ENCODE data around the gene MAP1LC3B2. TPM values are rescaled to one million over a fixed set of nuclear protein-coding genes. Genes with fewer than 3 reads are reported as not detected.

MAP1LC3B2 gene
- total and polyA plus RNA-seq, 2 of the 8 experiments (the other 6 are each of a cell fraction or from before 2014, with no cell fraction given): 0.39 to 1.5 TPM

- Histone ChIP-seq H3K56ac (replicated peaks; ENCODE audit: insufficient read length, low read depth, low read length) (no peak overlapping the region), H3K79me2 (ENCODE audit: control insufficient read depth in 1 of 2, insufficient read depth in 2 of 2, low read length in 2 of 2) (no peaks in the 10 kb centered on the region), H2BK5ac (ENCODE audit: low read depth, low read length) (no peak overlapping the region), H3K4ac (replicated peaks; ENCODE audit: insufficient read length, low read depth, low read length) (no peak overlapping the region), H2BK120ac (replicated peaks; ENCODE audit: low read depth, low read length) (no peak overlapping the region), H3K4me1 (replicated peaks in 1 of 4; ENCODE audit: control insufficient read depth in 3 of 4, insufficient read depth in 4 of 4, low read length in 3 of 4) (peaks cover 0 to 5% (median 4%) of the 10 kb centered on the region in 4 experiments; a peak in 5 of 7 replicates), H4K20me1 (replicated peaks in 1 of 2; ENCODE audit: control insufficient read depth in 1 of 2, insufficient read depth in 2 of 2, low read length in 2 of 2) (no peaks in the 10 kb centered on the region), H4K5ac (ENCODE audit: insufficient read length, low read depth, low read length) (no peak overlapping the region), H3K79me1 (ENCODE audit: low read depth, low read length) (no peaks in the 10 kb centered on the region), H3K18ac (ENCODE audit: extremely low read depth, low read length) (peak overlapping the region; percentile 65; the same call in 1 of the 2 replicates), H3K27me3 (replicated peaks in 1 of 4; ENCODE audit: control insufficient read depth in 3 of 4, extremely low read depth in 1 of 4, insufficient read depth in 3 of 4, low read length in 3 of 4) (no peaks in the 10 kb centered on the region), H2BK12ac (ENCODE audit: low read depth, low read length) (peak overlapping the region; percentile 81; the same call in 1 of the 2 replicates), H2AK5ac (ENCODE audit: low read depth, low read length) (no peak overlapping the region), H3K9me3 (ENCODE audit: insufficient read depth in 2 of 2, low read depth in 1 of 2, low read length in 1 of 2) (no peaks in the 10 kb centered on the region), H2AFZ (ENCODE audit: low read length) (peak overlapping the region; percentile 100), H3K9ac (replicated peaks in 1 of 4; ENCODE audit: extremely low read depth in 1 of 4, low read depth in 3 of 4, low read length in 3 of 4) (no peak overlapping the region), H2BK15ac (ENCODE audit: low read length) (peak overlapping the region; percentile 81; the same call in 1 of the 2 replicates), H3K14ac (ENCODE audit: insufficient read length) (no peak overlapping the region), H4K91ac (replicated peaks; ENCODE audit: insufficient read length, low read length) (no peak overlapping the region), H2BK20ac (ENCODE audit: low read length) (0 out of 2 replicates have a peak overlapping the region, but pooled peaks have one; percentile 48), H3K23me2 (ENCODE audit: low read depth, low read length) (peaks cover 6% of the 10 kb centered on the region; the same call in 1 of the 2 replicates), H4K8ac (ENCODE audit: extremely low read depth, insufficient read depth, low read length) (peak overlapping the region; percentile 73; the same call in 1 of the 2 replicates), H3K27ac (ENCODE audit: low read depth, low read length) (no peak overlapping the region), H3K23ac (ENCODE audit: insufficient read length) (no peak overlapping the region), H3K36me3 (ENCODE audit: control insufficient read depth in 2 of 4, insufficient read depth in 4 of 4, low read length in 3 of 4) (no peaks in the 10 kb centered on the region), H3K4me2 (ENCODE audit: insufficient read depth in 1 of 2, low read depth in 2 of 2, low read length in 2 of 2) (peak overlapping the region; percentile 3 to 54; a peak in 3 of 4 replicates), H3K4me3 (ENCODE audit: extremely low read depth in 1 of 4, insufficient read depth in 2 of 4, low read depth in 3 of 4, low read length in 4 of 4) (peak overlapping the region in 2 of 4 experiments; percentile 10 to 40; a peak in 1 of 8 replicates)
- DNase-seq (ENCODE audit: low read depth in 1 of 2, low spot score in 2 of 2) (peak in 1 of 2 experiments; percentile 92), FAIRE-seq (no peak)
- ChIA-PET CTCF (ENCODE audit: partially characterized antibody) (interaction anchor here (0.6 to 4.2 kb wide), 40 partner anchors 10 to 649 kb away, joined by 3 to 34 read pairs (median 3); no protein-coding TSS in a partner anchor), POLR2A (ENCODE audit: partially characterized antibody) (interaction anchor here (1.2 to 1.6 kb wide), 2 partner anchors 70 to 173 kb away, joined by 3 read pairs; no protein-coding TSS in a partner anchor)
- 37% methylated on average over 22 of the region's 30 CpGs; no CpG with 5 or more reads in 1 of the 2 experiments for WGBS, 2 experiments (ENCODE audit: extremely low coverage in 1 of 2, insufficient coverage in 1 of 2, insufficient read length in 1 of 2, insufficient replicate concordance in 2 of 2, low coverage in 1 of 2, low lambda C conversion rate in 2 of 2, missing lambda C conversion rate in 1 of 2)
- no peak for TF ChIP-seq EP300 (IDR thresholded peaks at IDR 0.05; ENCODE audit: borderline replicate concordance in 1 of 2, low read depth in 2 of 2, low read length in 2 of 2)
- TF ChIP-seq FOSL1 (IDR thresholded peaks at IDR 0.05; ENCODE audit: insufficient read depth, low read depth, low read length): no peak
- peak; percentile 74 to 75 for TF ChIP-seq RAD21 (IDR thresholded peaks at IDR 0.05 in 1 of 2, conservative IDR thresholded peaks at IDR 0.05 in 1 of 2; ENCODE audit: low read depth in 2 of 2, low read length in 2 of 2)
- TF ChIP-seq CTCF (IDR thresholded peaks at IDR 0.05; ENCODE audit: control extremely low read depth in 1 of 3, insufficient read depth in 1 of 3, low read depth in 1 of 3, low read length in 3 of 3): peak; percentile 59 to 83 (median 61)
- no peak for TF ChIP-seq KDM1A (IDR thresholded peaks at IDR 0.05; ENCODE audit: borderline replicate concordance, low read length)
These were observed 40.3 kb downstream of the MAP1LC3B2 start for GRCh38 chr12:116599285-116600136.

Data from H1 (cell line).